GM23338 (cell line): Measurements from ENCODE around the gene TRAF3IP1. TPM values are rescaled to one million over a fixed set of nuclear protein-coding genes. Genes with fewer than 3 reads are reported as not detected.

Experiments used
- ATAC-seq: fragments of 200-7000 bp; cut with Tn5 transposase; 3 replicates; pipeline ENCODE4 v1.9.1; 2020
- DNase-seq: peaks from one replicate; pipeline ENCODE4 v3.0.0-alpha.2; 2015; ENCODE audit warnings: low spot score
- H2AFZ ChIP-seq: fragments of 200-600 bp; sonication (generic); 2 replicates; pipeline ENCODE4 v1.8.0; 2016; ENCODE audit warnings: antibody characterized with exemption, mild to moderate bottlenecking, moderate library complexity
- H3F3A ChIP-seq: fragments of 200-600 bp; sonication (generic); replicated peaks from 2 replicates; pipeline ENCODE4 v1.8.0; 2017; ENCODE audit warnings: antibody characterized with exemption, mixed run types, low read depth
- H3K27ac ChIP-seq: fragments of 200-600 bp; sonication (generic); 2 replicates; pipeline ENCODE4 v1.6.1; 2016; ENCODE audit warnings: low read depth
- H3K27me3 ChIP-seq: fragments of 200-600 bp; sonication (generic); 2 replicates; pipeline ENCODE4 v1.8.0; 2016; ENCODE audit warnings: mild to moderate bottlenecking, mixed run types, moderate library complexity; ENCODE audit not compliant: insufficient read depth
- H3K36me3 ChIP-seq: fragments of 200-600 bp; sonication (generic); 2 replicates; pipeline ENCODE4 v1.8.0; 2016; ENCODE audit warnings: mild to moderate bottlenecking; ENCODE audit not compliant: insufficient read depth
- H3K4me1 ChIP-seq: fragments of 200-600 bp; sonication (generic); 2 replicates; pipeline ENCODE4 v1.8.0; 2016; ENCODE audit warnings: mild to moderate bottlenecking, moderate library complexity; ENCODE audit not compliant: insufficient read depth
- H3K4me2 ChIP-seq: fragments of 200-600 bp; sonication (generic); 2 replicates; pipeline ENCODE4 v1.7.1; 2017; ENCODE audit warnings: mixed run types
- H3K4me3 ChIP-seq: fragments of 200-600 bp; sonication (generic); 2 replicates; pipeline ENCODE4 v1.6.1; 2016; ENCODE audit warnings: mixed run types
- H3K79me2 ChIP-seq: fragments of 200-600 bp; sonication (generic); replicated peaks from 2 replicates; pipeline ENCODE4 v1.8.0; 2017; ENCODE audit warnings: mild to moderate bottlenecking; ENCODE audit not compliant: insufficient read depth
- H3K9me2 ChIP-seq: fragments of 200-600 bp; sonication (generic); 2 replicates; pipeline ENCODE4 v1.8.0; 2017; ENCODE audit not compliant: insufficient read depth
- H4K20me1 ChIP-seq: fragments of 200-600 bp; sonication (generic); replicated peaks from 2 replicates; pipeline ENCODE4 v1.8.0; 2017; ENCODE audit warnings: mild to moderate bottlenecking; ENCODE audit not compliant: insufficient read depth
- H3K27ac Mint-ChIP-seq: 2 replicates; pipeline ENCODE4 v1.8.0; 2020; ENCODE audit warnings: inconsistent platforms, mild to moderate bottlenecking, moderate library complexity, mixed read lengths
- H3K27me3 Mint-ChIP-seq: 3 replicates; pipeline ENCODE4 v1.8.0; 2022; ENCODE audit warnings: low read depth, mild to moderate bottlenecking, moderate library complexity, mixed read lengths, inconsistent platforms; ENCODE audit not compliant: insufficient read depth, poor library complexity
- H3K36me3 Mint-ChIP-seq: 3 replicates; pipeline ENCODE4 v1.8.0; 2021; ENCODE audit warnings: low read depth, mild to moderate bottlenecking, inconsistent platforms, moderate library complexity, mixed read lengths
- H3K4me1 Mint-ChIP-seq: 3 replicates; pipeline ENCODE4 v1.8.0; 2020; ENCODE audit warnings: mild to moderate bottlenecking, inconsistent platforms, mixed read lengths
- H3K4me3 Mint-ChIP-seq: 3 replicates; pipeline ENCODE4 v1.8.0; 2021; ENCODE audit warnings: moderate library complexity, mild to moderate bottlenecking, inconsistent platforms, mixed read lengths
- H3K9me3 Mint-ChIP-seq: 3 replicates; pipeline ENCODE4 v1.8.0; 2020; ENCODE audit warnings: moderate library complexity, mild to moderate bottlenecking, inconsistent platforms, mixed read lengths
- CREB1 ChIP-seq: fragments of 250-450 bp; sonication (Bioruptor Pico); IDR thresholded peaks from 2 replicates; pipeline ENCODE4 v1.5.0; 2020; ENCODE audit warnings: low read depth, mild to moderate bottlenecking, moderate library complexity
- EZH2 ChIP-seq: fragments of 200-600 bp; sonication (generic); IDR thresholded peaks from one replicate; pipeline ENCODE4 v1.8.0; 2017; ENCODE audit warnings: antibody characterized with exemption, mild to moderate bottlenecking, low read depth; ENCODE audit not compliant: unreplicated experiment
- EZH2phosphoT487 ChIP-seq: fragments of 200-600 bp; sonication (generic); IDR thresholded peaks from one replicate; pipeline ENCODE4 v1.8.1; 2018; ENCODE audit warnings: antibody characterized with exemption; ENCODE audit not compliant: unreplicated experiment
- JUNB ChIP-seq: IDR thresholded peaks from one replicate; pipeline ENCODE4 v1.6.1; 2016; ENCODE audit warnings: antibody characterized with exemption; ENCODE audit not compliant: unreplicated experiment
- STAT1 ChIP-seq: IDR thresholded peaks from one replicate; pipeline ENCODE4 v1.6.1; 2016; ENCODE audit warnings: antibody characterized with exemption; ENCODE audit not compliant: unreplicated experiment
- polyA plus RNA-seq: library from polyadenylated mRNA; unstranded; fragments of >200 nt; fragmentation: Nextera tagmentation; extraction: Ambion mirVana; gene quantifications from 2 replicates; pipeline ENCODE4 v1.2.1, GENCODE V29; 2016
- total RNA-seq: library from RNA; depleted of rRNA; stranded (reverse); fragments of >200 nt; shearing (Covaris generic); gene quantifications from 2 replicates; pipeline ENCODE4 v1.2.3, GENCODE V29; 2014
- TF ChIP-seq, protein P1 (sequence below), 2 experiments: fragments of 200-600 bp in 1 of 2; sonication (generic) in 1 of 2; conservative IDR thresholded peaks; 2 replicates each; pipeline versions ENCODE4 v1.5.1 to v1.6.1; 2016 to 2017; ENCODE audit warnings: antibody characterized with exemption in 2 of 2, low read depth in 2 of 2, mild to moderate bottlenecking in 2 of 2, moderate library complexity in 1 of 2
- TF ChIP-seq, protein P2 (sequence below): IDR thresholded peaks from one replicate; pipeline ENCODE4 v1.6.1; 2018; ENCODE audit warnings: antibody characterized with exemption; ENCODE audit not compliant: unreplicated experiment
- TF ChIP-seq, protein P3 (sequence below): IDR thresholded peaks from 2 replicates; pipeline ENCODE4 v1.6.1; 2016; ENCODE audit warnings: antibody characterized with exemption

Gene TRAF3IP1
- total and polyA plus RNA-seq, 2 experiments from 2014 or later, result 12.5 to 20.7 TPM

DNA sequence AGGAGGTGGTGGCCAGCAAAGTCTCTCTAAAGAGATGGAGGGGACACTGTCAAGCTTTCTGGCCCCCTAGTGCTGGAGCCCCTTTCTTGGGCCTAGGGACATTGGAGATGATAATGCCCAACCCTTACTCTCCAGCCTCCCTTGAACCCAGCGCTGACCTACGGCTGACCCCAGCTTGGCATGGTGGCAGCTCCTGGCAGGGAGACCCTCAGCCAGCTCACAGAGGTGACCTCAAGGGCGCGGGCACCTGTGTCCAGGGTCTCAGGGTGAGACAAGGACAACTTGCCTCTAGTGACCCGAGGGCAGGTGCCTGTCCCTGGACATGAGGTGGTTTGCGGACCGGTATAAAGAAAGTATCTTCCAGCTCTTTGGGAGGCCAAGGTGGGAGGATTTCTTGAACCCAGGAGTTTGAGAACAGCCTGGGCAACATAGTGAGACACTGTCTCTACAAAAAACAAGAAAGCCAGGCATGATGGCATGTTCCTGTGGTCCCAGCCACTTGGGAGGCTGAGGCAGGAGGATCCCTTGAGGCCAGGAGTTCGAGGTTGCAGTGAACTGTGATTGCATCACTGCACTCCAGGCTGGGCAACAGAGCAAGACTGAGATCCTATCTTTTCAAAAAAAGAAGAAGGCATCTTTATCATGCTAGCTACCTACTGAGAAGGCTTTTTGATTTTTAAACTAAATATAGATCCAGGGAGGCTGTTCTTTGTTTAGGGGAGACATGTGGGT lies 28.6 kb upstream of the TRAF3IP1 start:
- no peaks in the 10 kb centered on the region for H3K9me2 ChIP-seq
- H4K20me1 ChIP-seq, result peaks cover 9% of the 10 kb centered on the region; the same call in 1 of the 2 replicates
- TF ChIP-seq CREB1 (CRISPR knock-in tag), result no peak
- TF ChIP-seq JUNB, result no peak
- no peak for TF ChIP-seq STAT1
- TF ChIP-seq EZH2phosphoT487, result no peak
- TF ChIP-seq, protein P1, sequence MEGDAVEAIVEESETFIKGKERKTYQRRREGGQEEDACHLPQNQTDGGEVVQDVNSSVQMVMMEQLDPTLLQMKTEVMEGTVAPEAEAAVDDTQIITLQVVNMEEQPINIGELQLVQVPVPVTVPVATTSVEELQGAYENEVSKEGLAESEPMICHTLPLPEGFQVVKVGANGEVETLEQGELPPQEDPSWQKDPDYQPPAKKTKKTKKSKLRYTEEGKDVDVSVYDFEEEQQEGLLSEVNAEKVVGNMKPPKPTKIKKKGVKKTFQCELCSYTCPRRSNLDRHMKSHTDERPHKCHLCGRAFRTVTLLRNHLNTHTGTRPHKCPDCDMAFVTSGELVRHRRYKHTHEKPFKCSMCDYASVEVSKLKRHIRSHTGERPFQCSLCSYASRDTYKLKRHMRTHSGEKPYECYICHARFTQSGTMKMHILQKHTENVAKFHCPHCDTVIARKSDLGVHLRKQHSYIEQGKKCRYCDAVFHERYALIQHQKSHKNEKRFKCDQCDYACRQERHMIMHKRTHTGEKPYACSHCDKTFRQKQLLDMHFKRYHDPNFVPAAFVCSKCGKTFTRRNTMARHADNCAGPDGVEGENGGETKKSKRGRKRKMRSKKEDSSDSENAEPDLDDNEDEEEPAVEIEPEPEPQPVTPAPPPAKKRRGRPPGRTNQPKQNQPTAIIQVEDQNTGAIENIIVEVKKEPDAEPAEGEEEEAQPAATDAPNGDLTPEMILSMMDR (conservative IDR thresholded peaks at IDR 0.05; ENCODE audit: low read depth in 2 of 2), result no peak
- no peak for ATAC-seq
- H3K27ac ChIP-seq, result no peak overlapping the region
- H3K27me3 ChIP-seq, result peaks cover 6% of the 10 kb centered on the region; the same call in 1 of the 2 replicates
- H3K4me2 ChIP-seq, result no peak overlapping the region
- Mint-ChIP-seq H3K4me3 (no peak overlapping the region), H3K27ac (no peak overlapping the region), H3K4me1 (peaks cover 24% of the 10 kb centered on the region), H3K27me3 (peaks cover 22% of the 10 kb centered on the region), H3K9me3 (no peaks in the 10 kb centered on the region), H3K36me3 (no peaks in the 10 kb centered on the region; the same call in 2 of the 3 replicates)
- no peak overlapping the region for H3K4me3 ChIP-seq
- peaks cover 4% of the 10 kb centered on the region; the same call in 1 of the 2 replicates for H3F3A ChIP-seq
- H3K79me2 ChIP-seq, result peaks cover 5% of the 10 kb centered on the region; the same call in 1 of the 2 replicates
- H2AFZ ChIP-seq, result no peak overlapping the region
- DNase-seq, result no peak
- H3K4me1 ChIP-seq, result peaks cover 26% of the 10 kb centered on the region
- no peaks in the 10 kb centered on the region for H3K36me3 ChIP-seq

DNA sequence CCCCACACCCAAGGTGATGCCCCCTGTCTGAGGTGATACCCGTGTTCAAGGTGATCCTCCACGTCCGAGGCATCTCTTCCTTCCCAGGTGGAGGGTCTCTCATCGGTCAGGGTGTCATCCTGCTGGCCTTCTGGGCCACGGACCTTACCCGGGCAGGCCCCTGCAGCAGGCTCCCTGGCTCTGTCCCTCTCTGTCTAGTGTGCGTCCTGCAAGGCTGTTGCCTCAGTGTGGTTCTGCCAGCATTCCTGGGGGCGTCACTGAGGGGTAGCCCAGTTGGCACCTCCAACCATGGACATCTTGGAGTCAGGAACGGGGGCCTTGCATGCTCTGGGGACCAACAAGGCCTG lies 26.3 kb upstream of the TRAF3IP1 start:
- no peaks in the 10 kb centered on the region; the same call in 2 of the 3 replicates for H3K36me3 Mint-ChIP-seq
- Histone ChIP-seq H3K79me2 (no peaks in the 10 kb centered on the region), H3K4me3 (no peak overlapping the region), H3K9me2 (no peaks in the 10 kb centered on the region), H3K4me1 (peaks cover 15% of the 10 kb centered on the region), H3K36me3 (no peaks in the 10 kb centered on the region), H3F3A (peaks cover 4% of the 10 kb centered on the region; the same call in 1 of the 2 replicates), H3K4me2 (no peak overlapping the region), H4K20me1 (no peaks in the 10 kb centered on the region), H3K27me3 (no peaks in the 10 kb centered on the region), H2AFZ (no peak overlapping the region), H3K27ac (no peak overlapping the region)
- no peaks in the 10 kb centered on the region for H3K9me3 Mint-ChIP-seq
- peaks cover 16% of the 10 kb centered on the region for H3K27me3 Mint-ChIP-seq
- ATAC-seq, result no peak
- H3K27ac Mint-ChIP-seq, result no peak overlapping the region
- no peak for DNase-seq
- no peak overlapping the region for H3K4me3 Mint-ChIP-seq
- peaks cover 17% of the 10 kb centered on the region for H3K4me1 Mint-ChIP-seq
- TF ChIP-seq, protein P2, sequence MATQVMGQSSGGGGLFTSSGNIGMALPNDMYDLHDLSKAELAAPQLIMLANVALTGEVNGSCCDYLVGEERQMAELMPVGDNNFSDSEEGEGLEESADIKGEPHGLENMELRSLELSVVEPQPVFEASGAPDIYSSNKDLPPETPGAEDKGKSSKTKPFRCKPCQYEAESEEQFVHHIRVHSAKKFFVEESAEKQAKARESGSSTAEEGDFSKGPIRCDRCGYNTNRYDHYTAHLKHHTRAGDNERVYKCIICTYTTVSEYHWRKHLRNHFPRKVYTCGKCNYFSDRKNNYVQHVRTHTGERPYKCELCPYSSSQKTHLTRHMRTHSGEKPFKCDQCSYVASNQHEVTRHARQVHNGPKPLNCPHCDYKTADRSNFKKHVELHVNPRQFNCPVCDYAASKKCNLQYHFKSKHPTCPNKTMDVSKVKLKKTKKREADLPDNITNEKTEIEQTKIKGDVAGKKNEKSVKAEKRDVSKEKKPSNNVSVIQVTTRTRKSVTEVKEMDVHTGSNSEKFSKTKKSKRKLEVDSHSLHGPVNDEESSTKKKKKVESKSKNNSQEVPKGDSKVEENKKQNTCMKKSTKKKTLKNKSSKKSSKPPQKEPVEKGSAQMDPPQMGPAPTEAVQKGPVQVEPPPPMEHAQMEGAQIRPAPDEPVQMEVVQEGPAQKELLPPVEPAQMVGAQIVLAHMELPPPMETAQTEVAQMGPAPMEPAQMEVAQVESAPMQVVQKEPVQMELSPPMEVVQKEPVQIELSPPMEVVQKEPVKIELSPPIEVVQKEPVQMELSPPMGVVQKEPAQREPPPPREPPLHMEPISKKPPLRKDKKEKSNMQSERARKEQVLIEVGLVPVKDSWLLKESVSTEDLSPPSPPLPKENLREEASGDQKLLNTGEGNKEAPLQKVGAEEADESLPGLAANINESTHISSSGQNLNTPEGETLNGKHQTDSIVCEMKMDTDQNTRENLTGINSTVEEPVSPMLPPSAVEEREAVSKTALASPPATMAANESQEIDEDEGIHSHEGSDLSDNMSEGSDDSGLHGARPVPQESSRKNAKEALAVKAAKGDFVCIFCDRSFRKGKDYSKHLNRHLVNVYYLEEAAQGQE, result no peak
- TF ChIP-seq CREB1 (CRISPR knock-in tag) (no peak), JUNB (no peak), EZH2phosphoT487 (no peak), EZH2 (no peak)
- TF ChIP-seq, protein P1 (conservative IDR thresholded peaks at IDR 0.05; ENCODE audit: low read depth in 2 of 2), result no peak
- TF ChIP-seq, protein P3, sequence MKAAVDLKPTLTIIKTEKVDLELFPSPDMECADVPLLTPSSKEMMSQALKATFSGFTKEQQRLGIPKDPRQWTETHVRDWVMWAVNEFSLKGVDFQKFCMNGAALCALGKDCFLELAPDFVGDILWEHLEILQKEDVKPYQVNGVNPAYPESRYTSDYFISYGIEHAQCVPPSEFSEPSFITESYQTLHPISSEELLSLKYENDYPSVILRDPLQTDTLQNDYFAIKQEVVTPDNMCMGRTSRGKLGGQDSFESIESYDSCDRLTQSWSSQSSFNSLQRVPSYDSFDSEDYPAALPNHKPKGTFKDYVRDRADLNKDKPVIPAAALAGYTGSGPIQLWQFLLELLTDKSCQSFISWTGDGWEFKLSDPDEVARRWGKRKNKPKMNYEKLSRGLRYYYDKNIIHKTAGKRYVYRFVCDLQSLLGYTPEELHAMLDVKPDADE, result no peak
